ENCODE measurements around the gene SNX10. TPM values are rescaled to one million over a fixed set of nuclear protein-coding genes. Genes with fewer than 3 reads are reported as not detected.

The SNX10 gene
- 3.7 to 5.9 TPM (median 4.7 TPM) in 5 replicates for total RNA-seq (2022; extraction: Qiagen RNA extraction; ENCODE audit: low read depth)

GRCh38 chr7:26291699-26292538 lies at the start of gene SNX10:
Gene SNX10 (plus strand): TSS chr7:26291862. CDS start chr7:26346443, 54,581 bp downstream.

Other genes starting within 250 kb of the SNX10 start
- gene NFE2L3, start 139.7 kb upstream of the SNX10 start, total RNA-seq (2022; extraction: Qiagen RNA extraction; ENCODE audit: low read depth): 8.3 to 11.3 TPM (median 9.4 TPM) in 5 replicates
- 1,195 to 1,517 TPM (median 1,215 TPM) in 5 replicates for gene HNRNPA2B1, start 91.1 kb upstream of the SNX10 start, total RNA-seq (2022; extraction: Qiagen RNA extraction; ENCODE audit: low read depth)
- gene CBX3, start 90.1 kb upstream of the SNX10 start, total RNA-seq (2022; extraction: Qiagen RNA extraction; ENCODE audit: low read depth): 231 to 298 TPM (median 237 TPM) in 5 replicates